Spleen (tissue), 11 donors: Measurements from ENCODE around the gene ROGDI. TPM values are rescaled to one million over a fixed set of nuclear protein-coding genes. Genes with fewer than 3 reads are reported as not detected.
"Not testable (repeated sequence)": the region's sequence is repeated elsewhere in the genome, so short reads cannot be mapped to it uniquely, and the experiment has no call there.

ENCODE experiments used
- DNase-seq: peaks from one replicate; pipeline ENCODE4 v3.0.0-alpha.2; 2020
- H3K27ac ChIP-seq, 8 donors: fragments of 200-600 bp; sonication (generic) in 7 of 8; 1 replicate in 4 of 8; 2 replicates in 4 of 8; pipeline versions ENCODE4 v1.5.0 to v1.8.0; 2016 to 2021; ENCODE audit warnings: inconsistent platforms in 4 of 8, mild to moderate bottlenecking in 4 of 8, moderate library complexity in 1 of 8
- H3K27me3 ChIP-seq, 7 donors: fragments of 200-600 bp; sonication (generic) in 6 of 7; replicated peaks in 1 of 7; 1 replicate in 4 of 7; 2 replicates in 3 of 7; pipeline versions ENCODE4 v1.5.0 to v1.8.0; 2016 to 2021; ENCODE audit warnings: inconsistent platforms in 3 of 7, mild to moderate bottlenecking in 1 of 7
- H3K36me3 ChIP-seq, 6 donors: fragments of 200-600 bp; sonication (generic) in 5 of 6; 1 replicate in 4 of 6; 2 replicates in 2 of 6; pipeline versions ENCODE4 v1.5.0 to v1.8.0; 2016 to 2021; ENCODE audit warnings: inconsistent platforms in 2 of 6
- H3K4me1 ChIP-seq, 6 donors: fragments of 200-600 bp; sonication (generic) in 5 of 6; 1 replicate in 3 of 6; 2 replicates in 3 of 6; pipeline versions ENCODE4 v1.5.0 to v1.8.0; 2016 to 2021; ENCODE audit warnings: inconsistent platforms in 3 of 6
- H3K4me3 ChIP-seq, 8 donors: fragments of 200-600 bp; sonication (generic) in 7 of 8; 1 replicate in 4 of 8; 2 replicates in 4 of 8; pipeline versions ENCODE4 v1.5.0 to v1.8.0; 2016 to 2021; ENCODE audit warnings: inconsistent platforms in 4 of 8, mild to moderate bottlenecking in 4 of 8, moderate library complexity in 2 of 8
- H3K9me3 ChIP-seq, 8 donors: fragments of 200-600 bp; sonication (generic) in 7 of 8; 1 replicate in 4 of 8; 2 replicates in 4 of 8; pipeline versions ENCODE4 v1.5.0 to v1.8.0; 2016 to 2021; ENCODE audit warnings: inconsistent platforms in 4 of 8
- CTCF ChIP-seq, 11 experiments: fragments of 200-600 bp in 7 of 11; fragments of 450-650 bp in 4 of 11; sonication (generic) in 4 of 11; IDR thresholded peaks in 8 of 11; conservative IDR thresholded peaks in 3 of 11; 1 replicate in 7 of 11; 2 replicates in 4 of 11; pipeline versions ENCODE4 v1.4.0 to v1.8.0; 2016 to 2021; ENCODE audit warnings: antibody characterized with exemption in 11 of 11, inconsistent platforms in 4 of 11, mild to moderate bottlenecking in 1 of 11
- POLR2A ChIP-seq, 3 donors: fragments of 450-650 bp; IDR thresholded peaks; one replicate each; pipeline ENCODE4 v1.5.1; 2017; ENCODE audit warnings: antibody characterized with exemption in 3 of 3, mild to moderate bottlenecking in 1 of 3
- POLR2AphosphoS5 ChIP-seq, 3 donors: sonication (generic); formaldehyde crosslinking; IDR thresholded peaks; one replicate each; pipeline ENCODE4 v1.5.1; 2017; ENCODE audit warnings: antibody characterized with exemption in 3 of 3
- WGBS, 5 donors: extraction: QIAGEN DNeasy Blood & Tissue Kit in 3 of 5; methylation state at CpG; one replicate each; pipeline versions ENCODE4 v1.1.5 to v1.1.7; 2013 to 2018; 5-methylcytosine and 5-hydroxymethylcytosine counted together
- intact Hi-C: fragments of 100-400 bp; cut with DNase I; formaldehyde crosslinking; loops from one replicate; pipeline ENCODE4 v1.15.0; 2023; ENCODE audit warnings: low total_unique reads
- polyA plus RNA-seq, 3 donors: library from polyadenylated mRNA; stranded (reverse); fragments of 200-250 nt; gene quantifications; one replicate each; pipeline ENCODE4 v1.2.1, GENCODE V29; 2013
- total RNA-seq, 7 donors: library from RNA; depleted of rRNA in 3 of 7; stranded (reverse); fragments of >200 nt in 3 of 7; fragmentation: NEBNext Ultra II Directional in 4 of 7; extraction: Animal tissue kit (Norgen Biotek cat#: 25700) in 4 of 7; gene quantifications; one replicate each; pipeline versions ENCODE4 v1.1.0 to v1.2.1, GENCODE V29; 2016 to 2021
- donor health status: healthy with polysubstance abuse.
- donor health status: DM: no; HTN: no; CAD: no; lungs with moderate emphysema.
- donor health status: DM: no; HTN: no; CAD: no.
- donor health status: Bipolar disorder and iron deficiency.
- donor health status: healthy.
- donor health status: DM: no; HTN: no; CAD: no.
- donor health status: DM: yes; HTN: yes; CAD: no.

Gene ROGDI
- total and polyA plus RNA-seq, 10 donors, result 24.6 to 47.5 (median 31.9) TPM

- H3K27ac ChIP-seq, result no peak overlapping the region
- intact Hi-C loops, result no loop called here
- no peaks in the 10 kb centered on the region for H3K4me1 ChIP-seq
- no peak for DNase-seq
- no peak overlapping the region for H3K4me3 ChIP-seq
- no peaks in the 10 kb centered on the region for H3K36me3 ChIP-seq
- H3K27me3 ChIP-seq, result no peaks in the 10 kb centered on the region
- WGBS, 5 donors, result 80 to 96% (median 94%) methylated on average over 8 of the region's 8 CpGs
- TF ChIP-seq POLR2AphosphoS5 (IDR thresholded peaks at IDR 0.05), result no peak
- no peak for TF ChIP-seq CTCF (IDR thresholded peaks at IDR 0.05 in 8 of 11, conservative IDR thresholded peaks at IDR 0.05 in 3 of 11)
- no peak for TF ChIP-seq POLR2A (IDR thresholded peaks at IDR 0.05)
- H3K9me3 ChIP-seq, result no peaks in the 10 kb centered on the region
These were observed 15.4 kb downstream of the ROGDI start for GRCh38 chr16:4787068-4787467.

GRCh38 chr16:4785758-4786433 lies 16.5 kb downstream of the ROGDI start:
- Histone ChIP-seq H3K4me1 (no peaks in the 10 kb centered on the region), H3K36me3 (no peaks in the 10 kb centered on the region), H3K4me3 (no peak overlapping the region), H3K27me3 (no peaks in the 10 kb centered on the region), H3K27ac (no peak overlapping the region), H3K9me3 (no peaks in the 10 kb centered on the region)
- WGBS, 5 donors, result 90 to 96% (median 94%) methylated on average over 23 of the region's 23 CpGs
- no peak for DNase-seq
- TF ChIP-seq CTCF (IDR thresholded peaks at IDR 0.05 in 8 of 11, conservative IDR thresholded peaks at IDR 0.05 in 3 of 11), result no peak
- no peak for TF ChIP-seq POLR2A (IDR thresholded peaks at IDR 0.05)
- TF ChIP-seq POLR2AphosphoS5 (IDR thresholded peaks at IDR 0.05), result no peak
- intact Hi-C loops, result no loop called here

DNA sequence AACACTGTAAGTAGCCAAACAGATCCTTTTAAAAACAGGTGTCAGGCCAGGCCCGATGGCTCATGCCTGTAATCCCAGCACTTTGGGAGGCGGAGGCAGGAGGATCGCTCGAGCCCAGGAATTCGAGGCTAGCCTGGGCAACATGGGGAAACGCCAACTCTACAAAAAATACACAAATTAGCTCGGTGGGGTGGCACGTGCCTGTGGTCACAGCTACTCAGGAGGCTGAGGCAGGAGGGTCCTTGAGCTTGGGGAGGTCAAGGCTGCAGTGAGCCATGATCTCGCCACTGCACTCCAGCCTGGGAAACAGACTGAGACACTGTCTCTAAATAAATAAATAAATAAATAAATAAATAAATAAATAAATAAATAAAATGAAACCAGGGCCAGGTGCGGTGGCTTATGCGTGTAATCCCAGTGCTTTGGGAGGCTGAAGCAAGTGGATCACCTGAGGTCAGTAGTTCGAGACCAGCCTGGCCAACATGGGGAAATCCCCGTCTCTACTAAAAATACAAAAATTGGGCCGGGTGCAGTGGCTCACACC lies 17.9 kb downstream of the ROGDI start:
- DNase-seq, H3K4me1 ChIP-seq, H3K4me3 ChIP-seq, intact Hi-C loops, H3K27ac ChIP-seq, H3K9me3 ChIP-seq, H3K36me3 ChIP-seq, H3K27me3 ChIP-seq: not testable (repeated sequence)
- WGBS, 5 donors, result 82 to 93% (median 90%) methylated on average over 14 of the region's 14 CpGs

DNA sequence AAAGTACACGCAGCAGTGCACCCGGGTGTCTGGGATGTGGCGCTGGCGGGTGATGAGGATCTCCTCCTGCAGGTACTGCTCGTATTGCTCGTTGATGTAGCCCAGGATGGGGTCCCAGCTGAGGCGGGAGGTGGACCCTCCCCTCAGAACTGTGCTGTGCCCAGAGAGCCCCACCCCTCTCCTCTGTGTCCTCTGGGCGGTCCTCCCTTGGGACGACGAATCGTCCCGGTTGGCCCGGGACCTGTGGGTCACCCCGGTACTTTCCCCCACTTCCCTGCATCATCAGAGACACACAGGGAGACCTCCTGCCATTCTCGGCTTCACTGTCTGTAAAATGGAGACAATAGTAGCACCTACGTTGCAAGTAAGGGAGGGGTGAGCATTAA lies 18.5 kb downstream of the ROGDI start:
- intact Hi-C loops, result no loop called here
- no peak overlapping the region for H3K27ac ChIP-seq
- 73 to 89% (median 77%) methylated on average over 15 to 16 of the region's 16 CpGs for WGBS, 5 donors
- no peaks in the 10 kb centered on the region for H3K4me1 ChIP-seq
- TF ChIP-seq POLR2A (IDR thresholded peaks at IDR 0.05) (no peak), CTCF (IDR thresholded peaks at IDR 0.05 in 8 of 11, conservative IDR thresholded peaks at IDR 0.05 in 3 of 11) (no peak), POLR2AphosphoS5 (IDR thresholded peaks at IDR 0.05) (no peak)
- no peaks in the 10 kb centered on the region for H3K36me3 ChIP-seq
- no peaks in the 10 kb centered on the region for H3K9me3 ChIP-seq
- H3K4me3 ChIP-seq, result no peak overlapping the region
- DNase-seq, result no peak
- H3K27me3 ChIP-seq, result no peaks in the 10 kb centered on the region
